GM12892 (cell line): ENCODE measurements around the gene CSTPP1.

Experiments used
- POLR2A ChIP-seq: IDR thresholded peaks from 2 replicates; pipeline ENCODE4 v1.6.1; 2011; ENCODE audit warnings: low read depth, low read length, control low read depth
- TAF1 ChIP-seq: IDR thresholded peaks from 2 replicates; pipeline ENCODE4 v1.6.1; 2011; ENCODE audit warnings: low read depth, mild to moderate bottlenecking, control low read depth, low read length, borderline replicate concordance

GRCh38 chr11:47005441-47005840 is 68.9 kb downstream of the CSTPP1 start:
- TF ChIP-seq POLR2A (no peak), TAF1 (no peak)
